H9 (cell line): ENCODE data around the gene DGKE. TPM values are rescaled to one million over a fixed set of nuclear protein-coding genes. Genes with fewer than 3 reads are reported as not detected.

Experiments
- DNase-seq: peaks from one replicate; pipeline ENCODE4 v3.0.0-alpha.2; 2017
- H2AFZ ChIP-seq: one replicate; pipeline ENCODE4 v1.6.1; 2013; ENCODE audit warnings: mild to moderate bottlenecking, low read length, control low read depth, moderate library complexity
- H2AK5ac ChIP-seq: 2 replicates; pipeline ENCODE4 v1.6.1; 2013; ENCODE audit warnings: low read length, control low read depth, mixed read lengths; ENCODE audit not compliant: insufficient read length
- H2BK120ac ChIP-seq: one replicate; pipeline ENCODE4 v1.6.1; 2013; ENCODE audit warnings: low read depth, mild to moderate bottlenecking, low read length, control low read depth, inconsistent platforms; ENCODE audit not compliant: poor library complexity, severe bottlenecking
- H2BK12ac ChIP-seq: 2 replicates; pipeline ENCODE4 v1.6.1; 2013; ENCODE audit warnings: low read length, control low read depth, mixed read lengths, low read depth; ENCODE audit not compliant: insufficient read length
- H2BK15ac ChIP-seq: 2 replicates; pipeline ENCODE4 v1.6.1; 2013; ENCODE audit warnings: low read depth, low read length, control low read depth
- H2BK20ac ChIP-seq: one replicate; pipeline ENCODE4 v1.6.1; 2013; ENCODE audit warnings: low read depth, mild to moderate bottlenecking, low read length, control low read depth, inconsistent platforms; ENCODE audit not compliant: poor library complexity, severe bottlenecking
- H2BK5ac ChIP-seq: 2 replicates; pipeline ENCODE4 v1.6.1; 2013; ENCODE audit warnings: low read length, control low read depth, mixed read lengths; ENCODE audit not compliant: insufficient read length
- H3K14ac ChIP-seq: 2 replicates; pipeline ENCODE4 v1.6.1; 2013; ENCODE audit warnings: low read length, control low read depth; ENCODE audit not compliant: insufficient read depth
- H3K18ac ChIP-seq: 2 replicates; pipeline ENCODE4 v1.6.1; 2013; ENCODE audit warnings: low read depth, mild to moderate bottlenecking, mixed read lengths, low read length, control low read depth; ENCODE audit not compliant: insufficient read length
- H3K23ac ChIP-seq: 2 replicates; pipeline ENCODE4 v1.6.1; 2013; ENCODE audit warnings: low read length, control low read depth, mixed read lengths, low read depth; ENCODE audit not compliant: insufficient read length
- H3K23me2 ChIP-seq: 2 replicates; pipeline ENCODE4 v1.6.1; 2013; ENCODE audit warnings: low read depth, mild to moderate bottlenecking, mixed read lengths, low read length, control low read depth; ENCODE audit not compliant: insufficient read length, poor library complexity, severe bottlenecking
- H3K27ac ChIP-seq: 2 replicates; pipeline ENCODE4 v1.5.1; 2013; ENCODE audit warnings: low read length, control low read depth, mixed read lengths, low read depth; ENCODE audit not compliant: insufficient read length
- H3K27me3 ChIP-seq: 2 replicates; pipeline ENCODE4 v1.6.1; 2013; ENCODE audit warnings: low read length, control low read depth, inconsistent platforms; ENCODE audit not compliant: insufficient read depth
- H3K4ac ChIP-seq: 2 replicates; pipeline ENCODE4 v1.6.1; 2013; ENCODE audit warnings: low read depth, mild to moderate bottlenecking, control low read depth, inconsistent platforms, low read length, moderate library complexity
- H3K4me1 ChIP-seq: 2 replicates; pipeline ENCODE4 v1.6.1; 2013; ENCODE audit warnings: low read length, control low read depth, inconsistent platforms; ENCODE audit not compliant: insufficient read depth
- H3K4me2 ChIP-seq: 2 replicates; pipeline ENCODE4 v1.6.1; 2013; ENCODE audit warnings: low read length, control low read depth, mixed read lengths; ENCODE audit not compliant: insufficient read length, insufficient read depth
- H3K56ac ChIP-seq: 2 replicates; pipeline ENCODE4 v1.6.1; 2013; ENCODE audit warnings: low read depth, mild to moderate bottlenecking, mixed read lengths, low read length, control low read depth; ENCODE audit not compliant: insufficient read length
- H3K79me1 ChIP-seq: 2 replicates; pipeline ENCODE4 v1.6.1; 2013; ENCODE audit warnings: low read depth, mild to moderate bottlenecking, moderate library complexity, low read length, control low read depth, inconsistent platforms; ENCODE audit not compliant: insufficient read depth, poor library complexity, severe bottlenecking
- H3K79me2 ChIP-seq: 2 replicates; pipeline ENCODE4 v1.6.1; 2013; ENCODE audit warnings: low read length, control low read depth, inconsistent platforms; ENCODE audit not compliant: insufficient read depth
- H3K9ac ChIP-seq: 2 replicates; pipeline ENCODE4 v1.6.1; 2013; ENCODE audit warnings: low read length, control low read depth, mixed read lengths; ENCODE audit not compliant: insufficient read length; ENCODE audit errors: extremely low read depth
- H3K9me3 ChIP-seq: one replicate; pipeline ENCODE4 v1.6.1; 2013; ENCODE audit warnings: low read depth, low read length, inconsistent platforms; ENCODE audit not compliant: control insufficient read depth
- H3T11ph ChIP-seq: one replicate; pipeline ENCODE4 v1.6.1; 2013; ENCODE audit warnings: mild to moderate bottlenecking, low read length, control low read depth, inconsistent platforms
- H4K20me1 ChIP-seq: one replicate; pipeline ENCODE4 v1.6.1; 2013; ENCODE audit not compliant: control insufficient read depth, insufficient read length, insufficient read depth
- H4K5ac ChIP-seq: 2 replicates; pipeline ENCODE4 v1.6.1; 2013; ENCODE audit warnings: low read depth, mild to moderate bottlenecking, mixed read lengths, low read length, control low read depth; ENCODE audit not compliant: insufficient read length
- H4K8ac ChIP-seq: replicated peaks from 2 replicates; pipeline ENCODE4 v1.6.1; 2013; ENCODE audit warnings: low read length, control low read depth, mixed read lengths, low read depth; ENCODE audit not compliant: insufficient read length
- H4K91ac ChIP-seq: 2 replicates; pipeline ENCODE4 v1.6.1; 2013; ENCODE audit warnings: low read depth, mild to moderate bottlenecking, moderate library complexity, mixed read lengths, low read length, control low read depth; ENCODE audit not compliant: insufficient read length
- H3K27ac Mint-ChIP-seq, 3 experiments: 2 replicates in 2 of 3; 3 replicates in 1 of 3; pipeline ENCODE4 v1.8.0; 2020 to 2021; ENCODE audit warnings: mixed read lengths in 3 of 3, mild to moderate bottlenecking in 1 of 3, moderate library complexity in 1 of 3
- H3K27me3 Mint-ChIP-seq: 2 replicates; pipeline ENCODE4 v1.8.0; 2021; ENCODE audit warnings: low read depth, mild to moderate bottlenecking, moderate library complexity, mixed read lengths
- H3K36me3 Mint-ChIP-seq, 3 experiments: 2 replicates in 2 of 3; 3 replicates in 1 of 3; pipeline ENCODE4 v1.8.0; 2020 to 2021; ENCODE audit warnings: low read depth in 3 of 3, mixed read lengths in 3 of 3; ENCODE audit not compliant: insufficient read depth in 1 of 3
- H3K4me1 Mint-ChIP-seq, 2 experiments: 2 replicates each; pipeline ENCODE4 v1.8.0; 2020; ENCODE audit warnings: mixed read lengths in 2 of 2
- H3K4me3 Mint-ChIP-seq, 2 experiments: 2 replicates in 1 of 2; 3 replicates in 1 of 2; pipeline ENCODE4 v1.8.0; 2020 to 2021; ENCODE audit warnings: mild to moderate bottlenecking in 2 of 2, mixed read lengths in 2 of 2, moderate library complexity in 1 of 2
- H3K9me3 Mint-ChIP-seq, 2 experiments: 2 replicates in 1 of 2; 3 replicates in 1 of 2; pipeline ENCODE4 v1.8.0; 2020; ENCODE audit warnings: mild to moderate bottlenecking in 2 of 2, mixed read lengths in 2 of 2, moderate library complexity in 1 of 2
- CTCF ChIP-seq: fragments of 200-600 bp; sonication (generic); conservative IDR thresholded peaks from 3 replicates; pipeline ENCODE4 v1.8.0; 2021; ENCODE audit warnings: antibody characterized with exemption, mild to moderate bottlenecking
- WGBS: extraction: QIAGEN DNeasy Blood & Tissue Kit; methylation state at CpG from one replicate; pipeline ENCODE4 v1.1.7; 2013; ENCODE audit warnings: missing lambda C conversion rate, low lambda C conversion rate, mixed read lengths; ENCODE audit not compliant: insufficient read length; ENCODE audit errors: extremely low coverage; 5-methylcytosine and 5-hydroxymethylcytosine counted together
- total RNA-seq: library from RNA; stranded (reverse); gene quantifications from 2 replicates; pipeline ENCODE4 v1.2.1, GENCODE V29; 2021

Gene DGKE
- total RNA-seq, 1 experiment from 2014 or later: 4.9 TPM

DNA sequence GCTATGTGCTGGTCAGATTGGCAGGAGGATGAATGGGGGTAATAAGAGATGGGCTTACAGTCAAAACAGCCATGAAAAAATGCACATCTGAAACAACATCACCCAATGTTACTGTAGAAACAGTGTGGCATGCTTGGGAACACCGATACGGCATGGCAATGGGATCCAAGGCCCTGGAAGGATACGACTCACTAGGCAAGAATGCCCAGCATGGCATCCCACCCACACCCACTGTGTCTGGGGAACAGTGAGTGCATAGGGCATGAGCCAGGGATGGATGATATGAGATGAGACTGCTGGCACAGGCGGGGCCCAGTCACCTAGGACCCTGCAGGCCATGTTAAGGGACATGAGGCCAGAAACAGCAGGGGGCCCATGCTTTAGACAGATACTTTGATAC is 68.4 kb downstream of the DGKE start:
- peaks cover 41 to 83% (median 41%) of the 10 kb centered on the region in 3 experiments for H3K36me3 Mint-ChIP-seq
- TF ChIP-seq CTCF: no peak
- H3K9me3 ChIP-seq: no peaks in the 10 kb centered on the region
- no peak overlapping the region for H3K23ac ChIP-seq
- H3K79me2 ChIP-seq: no peaks in the 10 kb centered on the region
- H3K23me2 ChIP-seq: no peaks in the 10 kb centered on the region
- no peaks in the 10 kb centered on the region for H3K9me3 Mint-ChIP-seq
- no peak overlapping the region for H2AK5ac ChIP-seq
- no peak overlapping the region for H3K9ac ChIP-seq
- H3K4ac ChIP-seq: no peak overlapping the region
- H3K4me1 ChIP-seq: no peaks in the 10 kb centered on the region
- H2BK5ac ChIP-seq: no peak overlapping the region
- H3K14ac ChIP-seq: no peak overlapping the region
- WGBS: no CpG with 5 or more reads among the region's 4 CpGs
- no peak overlapping the region for H2BK12ac ChIP-seq
- H3K56ac ChIP-seq: no peak overlapping the region
- no peak overlapping the region; the same call in 1 of the 2 replicates for H2BK15ac ChIP-seq
- H3K4me2 ChIP-seq: no peak overlapping the region
- H3K27ac Mint-ChIP-seq: no peak overlapping the region
- H3T11ph ChIP-seq: no peak overlapping the region
- H3K4me1 Mint-ChIP-seq: peaks cover 11 to 12% of the 10 kb centered on the region in 2 experiments
- no peak overlapping the region for H2AFZ ChIP-seq
- H2BK120ac ChIP-seq: no peak overlapping the region
- no peaks in the 10 kb centered on the region for H3K79me1 ChIP-seq
- no peaks in the 10 kb centered on the region for H4K20me1 ChIP-seq
- H3K18ac ChIP-seq: no peak overlapping the region
- no peak overlapping the region for H4K5ac ChIP-seq
- H3K4me3 Mint-ChIP-seq: no peak overlapping the region
- H3K27me3 ChIP-seq: no peaks in the 10 kb centered on the region; the same call in 1 of the 2 replicates
- no peaks in the 10 kb centered on the region for H3K27me3 Mint-ChIP-seq
- no peak overlapping the region for H4K91ac ChIP-seq
- H2BK20ac ChIP-seq: no peak overlapping the region
- DNase-seq: no peak
- H3K27ac ChIP-seq: no peak overlapping the region
- H4K8ac ChIP-seq: no peak overlapping the region
